HCT116 (cell line): ENCODE measurements around the gene RILPL1. TPM values are rescaled to one million over a fixed set of nuclear protein-coding genes. Genes with fewer than 3 reads are reported as not detected.

Experiments
- ATAC-seq: fragments of 200-7000 bp; cut with Tn5 transposase; 2 replicates; pipeline ENCODE4 v1.9.1; 2020; ENCODE audit warnings: mild to moderate bottlenecking, moderate library complexity
- BruUV-seq: library from RNA; stranded (reverse); fragments of 400-500 nt; replicated peaks from 2 replicates; lab custom pipeline; 2021; lab: Mats Ljungman, UMichigan
- CTCF ChIA-PET: fragments of 300-600 bp; sonication (Branson Sonifier 250); formaldehyde crosslinking; loops from one replicate; lab custom pipeline; 2021; ENCODE audit warnings: antibody characterized with exemption; lab: Charles Lee
- POLR2A ChIA-PET: fragments of 300-600, 350-600 bp; sonication (Branson Sonifier 250); formaldehyde crosslinking; loops from one replicate; lab custom pipeline; 2021; ENCODE audit warnings: antibody characterized with exemption; lab: Charles Lee
- RAD21 ChIA-PET, 2 experiments: fragments of 300-600 bp; sonication (Branson Sonifier 250); formaldehyde crosslinking; loops; one replicate each; lab custom pipeline; 2023; ENCODE audit warnings: low total read pairs in 2 of 2; ENCODE audit not compliant: uncharacterized antibody in 2 of 2, unreplicated experiment in 2 of 2, low non-redundant PET in 1 of 2; lab: Charles Lee
- DNase-seq: peaks from one replicate; pipeline ENCODE4 v3.0.0-alpha.2; 2010; ENCODE audit warnings: low read depth, low spot score
- H2AFZ ChIP-seq: fragments of 200-600 bp; shearing (Covaris generic), sonication (generic); 2 replicates; pipeline ENCODE4 v1.6.1; 2017; ENCODE audit warnings: low read depth, mixed run types, mixed read lengths, antibody characterized with exemption, low read length; ENCODE audit not compliant: poor library complexity, severe bottlenecking
- H3K27ac ChIP-seq: 2 replicates; pipeline ENCODE4 v1.5.1; 2012; ENCODE audit warnings: low read depth, low read length
- H3K27me3 ChIP-seq: fragments of 200-600 bp; sonication (generic); 2 replicates; pipeline ENCODE4 v1.6.1; 2016; ENCODE audit warnings: mixed run types, low read length, mixed read lengths; ENCODE audit not compliant: insufficient read depth
- H3K36me3 ChIP-seq, 2 experiments: fragments of 200-500 bp in 1 of 2; fragments of 200-600 bp in 1 of 2; sonication (Bioruptor generic) in 1 of 2; sonication (generic) in 1 of 2; 2 replicates each; pipeline versions ENCODE4 v1.5.1 to v1.6.1; 2014 to 2016; ENCODE audit warnings: low read length in 2 of 2, inconsistent platforms in 1 of 2, mixed read lengths in 1 of 2, mixed run types in 1 of 2; ENCODE audit not compliant: insufficient read depth in 2 of 2, control insufficient read depth in 1 of 2
- H3K4me1 ChIP-seq, 2 experiments: fragments of 200-600 bp in 1 of 2; sonication (generic) in 1 of 2; 2 replicates each; pipeline versions ENCODE4 v1.5.1 to v1.6.1; 2012 to 2017; ENCODE audit warnings: low read length in 2 of 2, inconsistent platforms in 1 of 2, mild to moderate bottlenecking in 1 of 2, mixed read lengths in 1 of 2, mixed run types in 1 of 2, moderate library complexity in 1 of 2; ENCODE audit not compliant: insufficient read depth in 2 of 2, control insufficient read depth in 1 of 2
- H3K4me2 ChIP-seq: fragments of 200-600 bp; sonication (generic); 2 replicates; pipeline ENCODE4 v1.6.1; 2017; ENCODE audit warnings: mixed run types, low read length, mixed read lengths
- H3K4me3 ChIP-seq, 2 experiments: fragments of 200-600 bp in 1 of 2; sonication (generic) in 1 of 2; replicated peaks in 1 of 2; 2 replicates each; pipeline ENCODE4 v1.5.1; 2011 to 2016; ENCODE audit warnings: low read length in 2 of 2, control low read depth in 1 of 2, low read depth in 1 of 2, mild to moderate bottlenecking in 1 of 2, mixed read lengths in 1 of 2, mixed run types in 1 of 2
- H3K79me2 ChIP-seq: fragments of 200-600 bp; sonication (generic); 2 replicates; pipeline ENCODE4 v1.6.1; 2017; ENCODE audit warnings: mild to moderate bottlenecking, mixed run types, low read length, moderate library complexity, mixed read lengths; ENCODE audit not compliant: insufficient read depth
- H3K9ac ChIP-seq: fragments of 200-600 bp; sonication (generic); 2 replicates; pipeline ENCODE4 v1.6.1; 2016; ENCODE audit warnings: low read length, mixed read lengths
- H3K9me2 ChIP-seq: fragments of 200-600 bp; sonication (generic), shearing (Covaris generic); 2 replicates; pipeline ENCODE4 v1.6.1; 2017; ENCODE audit warnings: mixed run types, mild to moderate bottlenecking, moderate library complexity; ENCODE audit not compliant: insufficient read depth
- H3K9me3 ChIP-seq, 2 experiments: fragments of 200-500 bp in 1 of 2; fragments of 200-600 bp in 1 of 2; sonication (Bioruptor generic) in 1 of 2; sonication (generic) in 1 of 2; 2 replicates each; pipeline ENCODE4 v1.6.1; 2014 to 2017; ENCODE audit warnings: low read length in 2 of 2, mixed read lengths in 2 of 2, inconsistent platforms in 1 of 2, low read depth in 1 of 2, mild to moderate bottlenecking in 1 of 2, mixed run types in 1 of 2, moderate library complexity in 1 of 2; ENCODE audit not compliant: control insufficient read depth in 1 of 2, insufficient read depth in 1 of 2
- H4K20me1 ChIP-seq: fragments of 200-600 bp; sonication (generic), shearing (Covaris generic); 2 replicates; pipeline ENCODE4 v1.6.1; 2017; ENCODE audit warnings: mixed run types, mild to moderate bottlenecking, moderate library complexity; ENCODE audit not compliant: insufficient read depth
- ATF3 ChIP-seq: IDR thresholded peaks from 2 replicates; pipeline ENCODE4 v1.6.1; 2012
- CTCF ChIP-seq, 3 experiments: fragments of 200-600 bp in 1 of 3; sonication (generic) in 1 of 3; IDR thresholded peaks in 2 of 3; conservative IDR thresholded peaks in 1 of 3; 2 replicates each; pipeline ENCODE4 v1.5.1; 2012 to 2017; ENCODE audit warnings: low read depth in 2 of 3, low read length in 2 of 3, antibody characterized with exemption in 1 of 3, borderline replicate concordance in 1 of 3, control low read depth in 1 of 3, mild to moderate bottlenecking in 1 of 3, mixed read lengths in 1 of 3, mixed run types in 1 of 3, moderate library complexity in 1 of 3; ENCODE audit not compliant: insufficient read depth in 1 of 3
- EGR1 ChIP-seq: IDR thresholded peaks from 2 replicates; pipeline ENCODE4 v1.6.1; 2012; ENCODE audit warnings: low read depth
- ELF1 ChIP-seq: IDR thresholded peaks from 2 replicates; pipeline ENCODE4 v1.6.1; 2012; ENCODE audit warnings: low read depth, borderline replicate concordance
- EZH2 ChIP-seq: fragments of 200-600 bp; sonication (generic); IDR thresholded peaks from 2 replicates; pipeline ENCODE4 v1.6.1; 2017; ENCODE audit warnings: antibody characterized with exemption, mixed run types
- FOSL1 ChIP-seq: IDR thresholded peaks from 2 replicates; pipeline ENCODE4 v1.6.1; 2012; ENCODE audit warnings: low read depth
- JUND ChIP-seq: IDR thresholded peaks from 2 replicates; pipeline ENCODE4 v1.6.1; 2012
- POLR2A ChIP-seq: IDR thresholded peaks from 2 replicates; pipeline ENCODE4 v1.7.0; 2011; ENCODE audit warnings: borderline replicate concordance; ENCODE audit not compliant: insufficient read depth, insufficient read length; ENCODE audit errors: extremely low read depth
- RAD21 ChIP-seq: IDR thresholded peaks from 2 replicates; pipeline ENCODE4 v1.6.1; 2012; ENCODE audit warnings: low read depth, mild to moderate bottlenecking
- TCF7L2 ChIP-seq: IDR thresholded peaks from 2 replicates; pipeline ENCODE4 v1.7.0; 2011; ENCODE audit warnings: borderline replicate concordance, inconsistent platforms; ENCODE audit not compliant: insufficient read depth, insufficient read length; ENCODE audit errors: extremely low read depth
- YY1 ChIP-seq: IDR thresholded peaks from 2 replicates; pipeline ENCODE4 v1.6.1; 2011; ENCODE audit warnings: low read length, low read depth, moderate library complexity, mild to moderate bottlenecking; ENCODE audit not compliant: insufficient replicate concordance; ENCODE audit errors: extremely low read depth
- ZBTB33 ChIP-seq: IDR thresholded peaks from 2 replicates; pipeline ENCODE4 v1.6.1; 2011; ENCODE audit warnings: mild to moderate bottlenecking, low read length, moderate library complexity; ENCODE audit not compliant: insufficient replicate concordance; ENCODE audit errors: extremely low read depth
- ZNF274 ChIP-seq: fragments of 200-500 bp; sonication (Bioruptor generic); IDR thresholded peaks from 2 replicates; pipeline ENCODE4 v1.6.1; 2014; ENCODE audit warnings: mild to moderate bottlenecking, low read depth, low read length, inconsistent platforms
- intact Hi-C: fragments of 100-400 bp; cut with micrococcal nuclease; formaldehyde crosslinking; loops from 2 replicates; pipeline ENCODE4 v1.10.0; 2022
- total RNA-seq: library from RNA; stranded (reverse); gene quantifications from one replicate; pipeline ENCODE4 v1.2.1, GENCODE V29; 2021; ENCODE audit not compliant: unreplicated experiment

The RILPL1 gene
- total RNA-seq, 1 experiment from 2014 or later: 11.8 TPM

DNA sequence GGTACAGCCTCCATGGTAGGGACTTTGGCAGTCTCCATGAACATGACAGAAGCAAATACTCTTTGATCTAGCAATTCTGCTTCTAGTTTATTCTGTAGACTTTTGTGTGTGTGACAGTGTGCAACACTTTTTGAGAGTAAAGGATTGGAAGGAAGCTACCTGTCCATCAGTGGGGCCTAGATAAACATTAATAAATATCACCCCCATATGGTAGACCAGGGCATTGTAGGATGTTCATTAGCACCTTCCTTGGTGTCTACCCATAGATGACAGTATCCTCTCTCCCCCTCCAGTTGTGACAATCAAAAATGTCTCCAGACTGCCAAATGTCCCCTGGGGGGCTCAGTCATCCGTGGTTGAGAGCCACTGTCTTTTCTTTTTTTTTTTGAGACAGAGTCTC, 64.7 kb downstream of the RILPL1 start:
- no peak overlapping the region for H3K9ac ChIP-seq
- no peak overlapping the region for H2AFZ ChIP-seq
- TF ChIP-seq FOSL1 (no peak), ELF1 (no peak), CTCF (IDR thresholded peaks at IDR 0.05 in 2 of 3, conservative IDR thresholded peaks at IDR 0.05 in 1 of 3; ENCODE audit: borderline replicate concordance in 1 of 3, insufficient read depth in 1 of 3, low read depth in 2 of 3, low read length in 2 of 3) (peak; percentile 21 to 43 (median 38); a peak in 4 of 6 replicates), RAD21 (peak; percentile 58), EZH2 (no peak)
- ChIA-PET CTCF (no interaction called here), POLR2A (no interaction called here), RAD21 (no interaction called here)
- intact Hi-C loops: no loop called here
- DNase-seq (no peak), ATAC-seq (peak; percentile 84)
- H3K9me2 ChIP-seq: no peaks in the 10 kb centered on the region
- no peak overlapping the region for H3K27ac ChIP-seq
- peaks cover 4% of the 10 kb centered on the region; the same call in 1 of the 2 replicates for H3K79me2 ChIP-seq
- no peak overlapping the region for H3K4me2 ChIP-seq
- no peaks in the 10 kb centered on the region for H3K9me3 ChIP-seq
- no peaks in the 10 kb centered on the region for H4K20me1 ChIP-seq
- BruUV-seq: no TSS peak
- peaks cover 3 to 8% of the 10 kb centered on the region in 2 experiments; a peak in 3 of 4 replicates for H3K36me3 ChIP-seq
- H3K4me3 ChIP-seq: no peak overlapping the region
- no peaks in the 10 kb centered on the region for H3K27me3 ChIP-seq
- H3K4me1 ChIP-seq: no peaks in the 10 kb centered on the region

- 0 out of 4 replicates have a peak, but pooled peaks cover 0 to 2% of the 10 kb centered on the region in 2 experiments for H3K36me3 ChIP-seq
- no peaks in the 10 kb centered on the region for H3K9me3 ChIP-seq
- no peaks in the 10 kb centered on the region for H3K4me1 ChIP-seq
- H4K20me1 ChIP-seq: no peaks in the 10 kb centered on the region
- no peak overlapping the region for H2AFZ ChIP-seq
- TF ChIP-seq POLR2A: no peak
- TF ChIP-seq ZNF274: no peak
- no peak for TF ChIP-seq TCF7L2
- TF ChIP-seq ATF3: no peak
- TF ChIP-seq CTCF (IDR thresholded peaks at IDR 0.05 in 2 of 3, conservative IDR thresholded peaks at IDR 0.05 in 1 of 3; ENCODE audit: borderline replicate concordance in 1 of 3, insufficient read depth in 1 of 3, low read depth in 2 of 3, low read length in 2 of 3): no peak
- no peak for TF ChIP-seq RAD21
- no peak for TF ChIP-seq JUND
- no peak for TF ChIP-seq EGR1
- TF ChIP-seq ZBTB33: no peak
- no peak for TF ChIP-seq EZH2
- TF ChIP-seq YY1: no peak
- H3K4me2 ChIP-seq: no peak overlapping the region
- ATAC-seq: no peak
- H3K79me2 ChIP-seq: peaks cover 19% of the 10 kb centered on the region
- intact Hi-C loops: no loop called here
- no peak overlapping the region for H3K4me3 ChIP-seq
- ChIA-PET CTCF (no interaction called here), POLR2A (no interaction called here), RAD21 (no interaction called here)
- no peaks in the 10 kb centered on the region for H3K27me3 ChIP-seq
- H3K27ac ChIP-seq: no peak overlapping the region
- DNase-seq: no peak
- no peak overlapping the region for H3K9ac ChIP-seq
- no peaks in the 10 kb centered on the region for H3K9me2 ChIP-seq
- no TSS peak for BruUV-seq
These were observed 68.4 kb downstream of the RILPL1 start for GRCh38 chr12:123465084-123465483.
